ENCODE measurements around the gene DUSP16.

Gene DUSP16

DNA sequence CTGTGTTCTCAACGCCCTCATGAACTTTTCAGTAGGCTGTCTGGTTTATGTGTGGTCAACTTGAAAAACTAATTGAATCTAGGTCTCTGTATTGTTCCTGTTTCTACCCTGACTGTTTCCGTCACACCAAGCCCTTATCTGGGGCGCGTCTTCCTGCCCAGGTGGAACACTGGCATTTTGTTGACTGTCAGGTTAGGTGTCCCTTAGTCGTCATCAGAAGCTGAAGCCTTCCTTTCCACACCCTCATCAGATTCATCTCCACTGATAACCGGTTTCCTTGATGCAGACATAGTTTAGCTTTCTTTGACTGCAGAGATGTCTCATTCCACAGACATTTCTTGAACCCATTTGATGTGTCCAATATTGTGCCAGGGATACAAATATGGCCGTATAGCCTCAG is 96.5 kb downstream of the DUSP16 start:
- peak; percentile 79 to 89 for DNase-seq

DNA sequence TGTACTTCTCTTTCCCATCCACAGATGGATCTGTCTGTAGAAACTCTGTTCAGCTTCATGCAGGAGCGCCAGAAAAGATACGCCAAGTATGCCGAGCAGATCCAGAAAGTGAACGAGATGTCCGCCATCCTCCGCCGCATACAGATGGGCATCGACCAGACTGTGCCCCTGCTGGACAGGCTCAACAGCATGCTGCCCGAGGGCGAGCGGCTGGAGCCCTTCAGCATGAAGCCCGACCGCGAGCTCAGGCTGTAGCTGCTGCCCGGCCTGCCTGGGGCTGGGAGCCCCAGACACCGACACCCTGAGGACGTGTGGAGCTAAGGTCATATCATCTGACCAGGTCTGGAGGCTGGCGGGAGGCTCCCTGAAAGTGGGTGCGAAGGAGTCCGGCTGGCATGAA is 97.1 kb downstream of the DUSP16 start:
- DNase-seq = no peak

DNA sequence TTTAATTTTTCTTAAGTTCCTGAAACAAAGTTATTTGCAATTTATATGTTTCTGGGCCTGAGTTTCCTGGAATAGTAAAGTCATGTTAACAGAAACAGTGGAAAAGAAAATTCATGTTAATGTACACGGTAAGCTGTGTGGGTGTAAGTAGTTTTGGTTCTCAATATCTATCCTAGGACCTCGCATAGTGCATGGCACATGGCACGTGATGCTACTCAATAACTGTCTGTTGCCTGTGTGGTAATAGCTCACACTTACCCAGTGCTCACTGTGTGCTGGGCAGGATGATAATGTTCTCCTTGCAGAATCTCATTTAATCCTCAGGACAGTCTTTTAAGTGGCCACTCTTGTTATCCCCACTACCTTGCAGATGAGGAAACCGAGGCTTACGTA is 100.7 kb downstream of the DUSP16 start:
- no peak for DNase-seq

- DNase-seq = peak in 1 of 2 donors; percentile 39
Observed at GRCh38 chr12:12460935-12461922, 101.4 kb downstream of the DUSP16 start.

DNA sequence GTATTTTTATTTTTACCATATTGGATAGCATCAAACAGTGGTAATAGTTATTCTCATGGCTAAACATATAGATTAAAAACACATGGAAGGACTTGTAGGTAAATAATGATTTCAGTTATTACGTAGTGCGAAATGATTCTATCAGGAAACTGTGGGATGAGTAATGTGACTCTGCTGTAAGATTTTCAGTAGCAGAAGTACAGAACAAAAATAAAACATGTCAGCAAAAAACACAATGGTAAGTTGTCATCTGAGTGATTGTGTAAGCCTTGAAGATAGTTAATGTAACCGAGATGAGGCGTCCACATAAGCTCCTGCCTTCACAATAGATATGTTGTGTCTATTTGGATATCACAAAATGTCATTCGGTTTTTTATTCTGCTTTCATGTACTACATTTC is 106.0 kb downstream of the DUSP16 start:
- peak in 1 of 2 donors; percentile 59 for DNase-seq

GRCh38 chr12:12454315-12454714 is 108.3 kb downstream of the DUSP16 start:
- no peak for DNase-seq

- no peak for DNase-seq
Observed at GRCh38 chr12:12453635-12454034, 109.0 kb downstream of the DUSP16 start.

DNA sequence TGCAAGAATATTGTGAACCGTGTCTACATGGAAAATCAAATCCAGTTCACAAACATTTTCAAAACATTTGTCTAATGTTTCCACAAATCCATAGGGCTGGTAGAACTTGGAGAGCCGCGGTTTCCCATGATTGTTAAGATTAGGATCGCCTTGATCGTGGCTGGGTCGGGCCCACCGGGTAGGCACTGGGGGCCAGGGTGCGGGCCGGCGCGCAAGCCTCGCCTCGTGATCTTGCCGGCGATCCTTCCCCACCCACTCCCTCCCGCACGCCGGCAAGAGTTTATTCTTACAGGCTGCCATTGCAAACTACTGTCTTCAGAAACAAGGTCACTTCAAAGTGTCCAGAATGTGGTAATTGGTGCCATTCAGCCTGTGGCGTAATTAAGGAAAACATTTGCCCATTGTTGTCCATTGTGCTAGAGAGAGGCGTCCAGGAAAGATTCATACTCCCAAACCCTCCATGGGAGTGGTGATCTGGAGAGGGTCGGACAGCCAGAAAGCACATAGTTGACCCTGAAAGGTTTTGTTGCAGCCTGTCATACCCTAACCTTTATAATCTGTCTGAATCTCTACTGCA is 110.2 kb downstream of the DUSP16 start:
- DNase-seq = no peak

- DNase-seq = no peak
Observed at GRCh38 chr12:12451098-12451497, 111.6 kb downstream of the DUSP16 start.

GRCh38 chr12:12450043-12450471 is 112.6 kb downstream of the DUSP16 start:
- DNase-seq = no peak

DNA sequence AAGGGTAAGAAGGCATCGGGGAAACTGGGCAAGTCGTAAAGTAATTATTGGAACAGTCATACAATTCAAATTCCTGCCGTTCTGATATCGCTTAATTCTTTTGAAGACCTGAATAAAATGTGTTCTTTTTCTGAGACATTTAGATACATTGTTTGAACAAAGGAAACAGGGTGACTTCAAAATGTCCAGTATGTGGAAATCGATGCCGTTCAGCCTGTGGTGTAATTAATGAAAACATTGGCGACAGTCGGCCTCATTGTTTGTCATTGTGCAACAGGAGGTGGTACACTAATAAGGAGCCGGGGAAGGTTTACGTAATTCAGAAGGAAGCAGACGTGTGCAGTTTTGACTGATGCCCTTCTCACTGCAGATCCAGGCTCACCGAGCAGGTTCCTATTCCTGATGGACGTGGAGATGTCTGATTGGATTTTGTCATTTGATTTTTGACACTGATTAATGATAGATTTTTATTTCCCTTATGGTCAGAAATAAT is 113.1 kb downstream of the DUSP16 start:
- peak in 1 of 2 donors; percentile 45 for DNase-seq

GRCh38 chr12:12447837-12448236 is 114.8 kb downstream of the DUSP16 start:
- DNase-seq = no peak

DNA sequence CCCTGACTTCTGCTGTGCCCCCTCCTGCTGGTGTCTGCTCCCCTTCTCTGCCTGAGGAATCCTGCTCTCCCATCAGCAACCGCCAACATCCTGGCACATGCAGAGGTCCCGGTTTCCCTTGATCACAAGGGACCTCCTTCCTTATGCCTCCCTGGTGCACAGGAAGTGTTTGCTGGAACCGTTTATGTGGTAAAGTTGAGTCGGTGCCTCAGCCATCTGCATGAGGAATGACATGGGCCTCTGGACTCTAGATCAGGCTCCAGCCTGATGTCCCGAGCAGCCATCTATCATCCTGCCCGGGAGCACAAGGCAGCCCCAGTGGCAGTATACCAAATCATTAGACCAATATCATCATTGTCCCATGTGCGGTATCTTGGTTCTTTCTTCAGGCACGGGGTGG is 115.4 kb downstream of the DUSP16 start:
- no peak for DNase-seq

- no peak for DNase-seq
Observed at GRCh38 chr12:12446786-12447185, 115.9 kb downstream of the DUSP16 start.

DNA sequence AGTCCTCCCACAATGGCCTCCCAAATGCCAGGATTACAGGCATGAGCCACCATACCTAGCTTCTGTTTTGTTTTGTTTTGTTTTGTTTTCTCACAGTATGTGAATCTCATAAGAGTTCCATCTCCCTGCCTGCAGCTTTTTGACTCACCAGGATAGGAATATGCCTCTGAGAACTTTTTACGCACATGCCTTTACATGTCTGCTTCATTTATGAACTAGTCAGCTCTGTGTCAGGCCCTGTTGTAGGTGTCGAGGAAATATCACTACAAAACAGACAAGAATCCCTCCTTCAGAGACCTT is 116.8 kb downstream of the DUSP16 start:
- no peak for DNase-seq

GRCh38 chr12:12445165-12445881 is 117.3 kb downstream of the DUSP16 start:
- peak in 1 of 2 donors; percentile 35 for DNase-seq

- DNase-seq = no peak
Observed at GRCh38 chr12:12443431-12443878, 119.2 kb downstream of the DUSP16 start.

- no peak for DNase-seq
Observed at GRCh38 chr12:12442548-12443071, 120.1 kb downstream of the DUSP16 start.

- peak; percentile 65 to 82 for DNase-seq
Observed at GRCh38 chr12:12441843-12442461, 120.7 kb downstream of the DUSP16 start.

- no peak for DNase-seq
Observed at GRCh38 chr12:12441429-12441807, 121.2 kb downstream of the DUSP16 start.

DNA sequence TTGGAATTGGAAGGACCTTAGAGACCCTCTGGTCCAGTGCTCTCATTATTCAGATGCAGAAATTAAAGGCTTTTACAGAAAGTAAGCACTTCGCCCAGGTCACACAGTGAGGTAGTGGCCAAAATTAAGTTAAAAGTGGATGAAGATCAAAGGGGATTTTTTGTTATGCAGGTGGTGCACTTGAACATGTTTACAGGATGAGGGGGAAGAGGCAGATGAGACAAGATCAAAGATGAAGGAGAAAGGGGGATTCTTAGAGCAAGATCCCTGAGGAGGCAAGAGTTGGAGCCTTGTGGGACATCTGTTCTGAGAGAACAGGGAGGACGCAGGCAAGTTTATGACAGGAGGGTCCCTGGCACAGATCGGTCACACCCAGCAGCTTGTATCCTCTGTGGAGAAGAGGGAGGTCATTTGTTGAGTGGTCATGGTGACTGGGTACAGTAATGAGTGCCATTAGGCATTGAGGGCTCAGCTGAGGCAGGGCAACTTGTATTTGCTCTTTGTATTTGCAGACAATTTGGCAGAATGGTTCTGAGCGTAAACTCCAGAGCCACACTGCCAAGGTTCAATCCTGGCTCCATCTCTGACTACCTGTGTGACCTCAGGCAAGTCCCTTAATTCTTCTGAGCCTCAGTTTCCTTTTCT is 121.8 kb downstream of the DUSP16 start:
- DNase-seq = peak in 1 of 2 donors; percentile 18

- DNase-seq = peak; percentile 50 to 64
Observed at GRCh38 chr12:12439636-12440035, 123.0 kb downstream of the DUSP16 start.
